ENCODE data around the gene KLHL33. TPM values are rescaled to one million over a fixed set of nuclear protein-coding genes. Genes with fewer than 3 reads are reported as not detected.

Gene KLHL33, protein sequence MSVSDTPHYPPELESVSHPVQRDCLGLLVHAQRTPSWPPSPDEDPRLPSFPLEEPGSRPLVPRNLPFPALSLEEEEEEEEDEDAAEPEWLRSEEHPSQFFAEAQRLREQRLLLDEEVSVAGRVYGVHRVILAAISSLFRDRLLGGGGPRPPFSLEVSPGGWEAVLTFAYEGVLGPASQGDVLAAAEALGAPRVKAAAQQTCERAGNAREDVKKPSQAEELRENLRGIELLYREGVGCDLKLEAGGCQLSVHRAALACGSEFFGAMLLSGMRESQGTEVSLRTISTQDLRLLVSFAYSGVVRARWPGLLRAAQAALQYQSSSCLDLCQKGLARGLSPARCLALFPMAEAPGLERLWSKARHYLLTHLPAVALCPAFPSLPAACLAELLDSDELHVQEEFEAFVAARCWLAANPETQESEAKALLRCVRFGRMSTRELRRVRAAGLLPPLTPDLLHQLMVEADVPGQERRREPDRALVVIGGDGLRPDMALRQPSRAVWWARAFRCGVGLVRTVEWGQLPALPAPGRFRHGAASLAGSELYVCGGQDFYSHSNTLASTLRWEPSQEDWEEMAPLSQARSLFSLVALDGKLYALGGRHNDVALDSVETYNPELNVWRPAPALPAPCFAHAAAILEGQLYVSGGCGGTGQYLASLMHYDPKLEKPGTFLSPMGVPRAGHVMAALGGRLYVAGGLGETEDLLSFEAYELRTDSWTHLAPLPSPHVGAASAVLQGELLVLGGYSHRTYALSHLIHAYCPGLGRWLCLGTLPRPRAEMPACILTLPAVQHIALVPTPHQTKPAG
- polyA plus RNA-seq (2013), result not detected in 2 replicates

DNA sequence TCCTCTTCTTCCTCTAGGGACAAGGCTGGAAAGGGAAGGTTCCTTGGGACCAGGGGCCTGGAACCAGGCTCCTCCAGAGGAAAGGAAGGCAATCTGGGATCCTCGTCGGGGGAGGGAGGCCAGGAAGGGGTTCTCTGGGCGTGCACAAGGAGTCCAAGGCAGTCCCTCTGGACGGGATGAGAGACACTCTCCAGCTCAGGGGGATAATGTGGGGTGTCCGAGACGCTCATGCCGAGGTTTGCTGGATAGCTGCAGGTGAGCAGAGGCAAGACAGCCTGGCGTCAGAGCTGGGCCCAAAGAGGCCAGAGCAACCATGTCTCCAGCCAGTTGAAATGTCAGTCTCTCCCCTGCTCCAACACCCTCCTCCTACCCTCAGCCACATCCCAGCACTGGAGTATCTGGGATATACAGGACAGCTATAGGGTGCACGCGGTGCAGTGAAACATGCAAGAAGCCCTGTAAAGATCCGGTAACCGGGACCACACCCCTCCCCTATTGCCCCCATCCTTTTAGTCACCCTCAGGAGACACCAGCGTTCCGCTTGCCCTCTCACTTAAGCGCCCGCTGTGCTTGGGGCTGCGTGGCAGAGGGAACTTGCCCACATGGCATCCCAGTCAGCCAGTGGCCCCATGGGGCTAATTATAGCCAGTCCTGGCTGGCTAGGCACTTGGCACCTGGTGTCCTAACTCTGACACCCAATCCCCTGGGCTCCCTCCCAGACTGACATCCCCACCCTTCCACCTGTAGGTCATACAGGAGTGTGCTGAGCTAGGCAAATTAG lies at the start of gene KLHL33:
KLHL33 (minus strand) TSS at position 585 of the 781 bp plus-strand sequence; CDS start at position 230, 355 bp downstream.
- no peak within 1 kb of the TSS for H4K91ac ChIP-seq (ENCODE audit: low read depth, low read length)
- no peaks in the 10 kb centered on the region for H3K27me3 ChIP-seq (ENCODE audit: insufficient read depth, low read length)
- DNase-seq, result no peak
- H3K9ac ChIP-seq (ENCODE audit: low read length), result no peak within 1 kb of the TSS
- H4K8ac ChIP-seq (ENCODE audit: low read depth, low read length), result no peak within 1 kb of the TSS
- H3K36me3 ChIP-seq (ENCODE audit: control insufficient read depth in 1 of 2, insufficient read depth in 2 of 2, low read length in 2 of 2), result no peaks in the 10 kb centered on the region
- no peak within 1 kb of the TSS for H2BK12ac ChIP-seq (ENCODE audit: low read length)
- H3K79me2 ChIP-seq (ENCODE audit: control insufficient read depth, insufficient read depth, low read length, poor library complexity), result no peaks in the 10 kb centered on the region
- H2BK120ac ChIP-seq (ENCODE audit: insufficient read depth, low read length, poor library complexity), result no peak within 1 kb of the TSS
- H2AK5ac ChIP-seq (ENCODE audit: low read length), result no peak within 1 kb of the TSS
- no peak within 1 kb of the TSS for H2AFZ ChIP-seq (ENCODE audit: insufficient read depth, low read length, poor library complexity)
- H3K18ac ChIP-seq (ENCODE audit: low read length), result no peak within 1 kb of the TSS
- whole genome bisulfite sequencing (ENCODE audit: extremely low coverage, insufficient coverage, insufficient read length), result no CpG with 5 or more reads among the region's 17 CpGs
- H3K4me1 ChIP-seq (ENCODE audit: control insufficient read depth in 1 of 2, insufficient read depth in 2 of 2, low read length in 2 of 2), result no peaks in the 10 kb centered on the region
- peak within 1 kb of the TSS; percentile 2 for H3K4me2 ChIP-seq (ENCODE audit: low read length)
- no peak within 1 kb of the TSS for H2BK5ac ChIP-seq (ENCODE audit: low read depth, low read length, poor library complexity)
- no peak within 1 kb of the TSS for H3K14ac ChIP-seq (ENCODE audit: low read length)
- H4K12ac ChIP-seq (ENCODE audit: low read depth, low read length), result no peak within 1 kb of the TSS
- H3K4ac ChIP-seq (ENCODE audit: low read depth, low read length), result no peak within 1 kb of the TSS
- H3K27ac ChIP-seq (ENCODE audit: low read depth, low read length), result no peak within 1 kb of the TSS
- H3K9me3 ChIP-seq (ENCODE audit: insufficient read depth, low read depth, low read length), result no peaks in the 10 kb centered on the region
- no peaks in the 10 kb centered on the region for H3K79me1 ChIP-seq (ENCODE audit: low read length)
- H3K4me3 ChIP-seq (ENCODE audit: low read depth, low read length), result no peak within 1 kb of the TSS
- H3K23ac ChIP-seq (ENCODE audit: low read length), result peak within 1 kb of the TSS; percentile 18

DNA sequence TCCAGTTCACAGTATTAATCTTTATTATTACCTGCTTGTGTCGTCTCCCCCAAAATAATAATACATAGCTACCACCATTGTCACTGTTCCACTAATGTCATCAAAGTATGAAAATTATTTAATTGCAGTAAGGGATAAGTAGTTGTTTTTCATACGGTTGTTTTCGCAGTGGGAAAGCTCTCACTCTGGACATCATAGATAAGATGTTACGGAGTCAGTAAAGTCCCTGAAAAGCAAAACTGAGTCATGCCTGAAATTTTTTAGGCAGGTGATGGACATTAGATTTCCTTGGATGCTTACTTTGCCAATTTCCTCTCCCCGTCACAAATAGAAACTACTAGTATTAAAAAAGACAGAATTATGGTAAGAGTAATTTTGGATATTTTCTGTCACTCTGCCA lies 46.4 kb upstream of the KLHL33 start:
- no peak for DNase-seq
- H3K4me1 ChIP-seq (ENCODE audit: control insufficient read depth in 1 of 2, insufficient read depth in 2 of 2, low read length in 2 of 2), result peaks cover 0 to 2% of the 10 kb centered on the region in 2 experiments
- no peak overlapping the region for H2AK5ac ChIP-seq (ENCODE audit: low read length)
- no peak overlapping the region for H4K12ac ChIP-seq (ENCODE audit: low read depth, low read length)
- H3K9ac ChIP-seq (ENCODE audit: low read length), result no peak overlapping the region
- H3K14ac ChIP-seq (ENCODE audit: low read length), result no peak overlapping the region
- no peaks in the 10 kb centered on the region for H3K79me2 ChIP-seq (ENCODE audit: control insufficient read depth, insufficient read depth, low read length, poor library complexity)
- no peak overlapping the region for H4K91ac ChIP-seq (ENCODE audit: low read depth, low read length)
- no peak overlapping the region for H3K4me3 ChIP-seq (ENCODE audit: low read depth, low read length)
- H3K27me3 ChIP-seq (ENCODE audit: insufficient read depth, low read length), result no peaks in the 10 kb centered on the region
- H2AFZ ChIP-seq (ENCODE audit: insufficient read depth, low read length, poor library complexity), result no peak overlapping the region
- H4K8ac ChIP-seq (ENCODE audit: low read depth, low read length), result no peak overlapping the region
- WGBS (ENCODE audit: extremely low coverage, insufficient coverage, insufficient read length), result no CpG with 5 or more reads among the region's 5 CpGs
- H3K23ac ChIP-seq (ENCODE audit: low read length), result no peak overlapping the region
- no peak overlapping the region for H3K27ac ChIP-seq (ENCODE audit: low read depth, low read length)
- H3K9me3 ChIP-seq (ENCODE audit: insufficient read depth, low read depth, low read length), result no peaks in the 10 kb centered on the region
- H2BK5ac ChIP-seq (ENCODE audit: low read depth, low read length, poor library complexity), result no peak overlapping the region
- no peak overlapping the region for H3K4ac ChIP-seq (ENCODE audit: low read depth, low read length)
- no peak overlapping the region for H2BK120ac ChIP-seq (ENCODE audit: insufficient read depth, low read length, poor library complexity)
- H3K4me2 ChIP-seq (ENCODE audit: low read length), result no peak overlapping the region
- H3K36me3 ChIP-seq (ENCODE audit: control insufficient read depth in 1 of 2, insufficient read depth in 2 of 2, low read length in 2 of 2), result no peaks in the 10 kb centered on the region
- no peak overlapping the region for H3K18ac ChIP-seq (ENCODE audit: low read length)
- no peak overlapping the region for H2BK12ac ChIP-seq (ENCODE audit: low read length)
- H3K79me1 ChIP-seq (ENCODE audit: low read length), result no peaks in the 10 kb centered on the region

- H3K4me3 ChIP-seq (ENCODE audit: low read depth, low read length), result no peak overlapping the region
- no peak overlapping the region for H4K91ac ChIP-seq (ENCODE audit: low read depth, low read length)
- H3K27ac ChIP-seq (ENCODE audit: low read depth, low read length), result no peak overlapping the region
- H4K8ac ChIP-seq (ENCODE audit: low read depth, low read length), result no peak overlapping the region
- H3K4ac ChIP-seq (ENCODE audit: low read depth, low read length), result no peak overlapping the region
- no peak overlapping the region for H3K18ac ChIP-seq (ENCODE audit: low read length)
- H2BK5ac ChIP-seq (ENCODE audit: low read depth, low read length, poor library complexity), result no peak overlapping the region
- no peak overlapping the region for H3K14ac ChIP-seq (ENCODE audit: low read length)
- peaks cover 3 to 7% of the 10 kb centered on the region in 2 experiments for H3K4me1 ChIP-seq (ENCODE audit: control insufficient read depth in 1 of 2, insufficient read depth in 2 of 2, low read length in 2 of 2)
- H2BK120ac ChIP-seq (ENCODE audit: insufficient read depth, low read length, poor library complexity), result no peak overlapping the region
- H3K27me3 ChIP-seq (ENCODE audit: insufficient read depth, low read length), result no peaks in the 10 kb centered on the region
- WGBS (ENCODE audit: extremely low coverage, insufficient coverage, insufficient read length), result no CpG with 5 or more reads among the region's 2 CpGs
- DNase-seq, result no peak
- no peak overlapping the region for H3K23ac ChIP-seq (ENCODE audit: low read length)
- no peak overlapping the region for H2AFZ ChIP-seq (ENCODE audit: insufficient read depth, low read length, poor library complexity)
- H3K9ac ChIP-seq (ENCODE audit: low read length), result no peak overlapping the region
- H3K79me1 ChIP-seq (ENCODE audit: low read length), result no peaks in the 10 kb centered on the region
- no peak overlapping the region for H4K12ac ChIP-seq (ENCODE audit: low read depth, low read length)
- H3K79me2 ChIP-seq (ENCODE audit: control insufficient read depth, insufficient read depth, low read length, poor library complexity), result no peaks in the 10 kb centered on the region
- H3K9me3 ChIP-seq (ENCODE audit: insufficient read depth, low read depth, low read length), result no peaks in the 10 kb centered on the region
- H2AK5ac ChIP-seq (ENCODE audit: low read length), result no peak overlapping the region
- H2BK12ac ChIP-seq (ENCODE audit: low read length), result no peak overlapping the region
- no peak overlapping the region for H3K4me2 ChIP-seq (ENCODE audit: low read length)
- H3K36me3 ChIP-seq (ENCODE audit: control insufficient read depth in 1 of 2, insufficient read depth in 2 of 2, low read length in 2 of 2), result peaks cover 14 to 21% of the 10 kb centered on the region in 2 experiments
Observed at GRCh38 chr14:20478894-20479293, 42.9 kb upstream of the KLHL33 start.

GRCh38 chr14:20477211-20477876 lies 41.4 kb upstream of the KLHL33 start:
- no peaks in the 10 kb centered on the region for H3K79me2 ChIP-seq (ENCODE audit: control insufficient read depth, insufficient read depth, low read length, poor library complexity)
- WGBS (ENCODE audit: extremely low coverage, insufficient coverage, insufficient read length), result no CpG with 5 or more reads among the region's 1 CpG
- no peak overlapping the region for H3K14ac ChIP-seq (ENCODE audit: low read length)
- no peak overlapping the region for H3K9ac ChIP-seq (ENCODE audit: low read length)
- H2BK5ac ChIP-seq (ENCODE audit: low read depth, low read length, poor library complexity), result no peak overlapping the region
- H3K79me1 ChIP-seq (ENCODE audit: low read length), result no peaks in the 10 kb centered on the region
- no peak overlapping the region for H4K12ac ChIP-seq (ENCODE audit: low read depth, low read length)
- no peak overlapping the region for H2AFZ ChIP-seq (ENCODE audit: insufficient read depth, low read length, poor library complexity)
- no peak overlapping the region for H3K4ac ChIP-seq (ENCODE audit: low read depth, low read length)
- H4K91ac ChIP-seq (ENCODE audit: low read depth, low read length), result no peak overlapping the region
- peaks cover 17 to 24% of the 10 kb centered on the region in 2 experiments for H3K36me3 ChIP-seq (ENCODE audit: control insufficient read depth in 1 of 2, insufficient read depth in 2 of 2, low read length in 2 of 2)
- H3K4me2 ChIP-seq (ENCODE audit: low read length), result no peak overlapping the region
- H2AK5ac ChIP-seq (ENCODE audit: low read length), result no peak overlapping the region
- no peak overlapping the region for H4K8ac ChIP-seq (ENCODE audit: low read depth, low read length)
- H2BK12ac ChIP-seq (ENCODE audit: low read length), result no peak overlapping the region
- H3K4me3 ChIP-seq (ENCODE audit: low read depth, low read length), result no peak overlapping the region
- peaks cover 3 to 7% of the 10 kb centered on the region in 2 experiments for H3K4me1 ChIP-seq (ENCODE audit: control insufficient read depth in 1 of 2, insufficient read depth in 2 of 2, low read length in 2 of 2)
- no peak overlapping the region for H2BK120ac ChIP-seq (ENCODE audit: insufficient read depth, low read length, poor library complexity)
- H3K18ac ChIP-seq (ENCODE audit: low read length), result no peak overlapping the region
- H3K27me3 ChIP-seq (ENCODE audit: insufficient read depth, low read length), result no peaks in the 10 kb centered on the region
- peak; percentile 97 to 99 for DNase-seq
- no peak overlapping the region for H3K27ac ChIP-seq (ENCODE audit: low read depth, low read length)
- H3K23ac ChIP-seq (ENCODE audit: low read length), result no peak overlapping the region
- no peaks in the 10 kb centered on the region for H3K9me3 ChIP-seq (ENCODE audit: insufficient read depth, low read depth, low read length)

Measured in trophoblast cell (in vitro differentiated cells and primary cell).